ENCODE data around the gene SRSF10.
A peak's percentile ranks its signal among the peaks of the same experiment; 100 is the strongest.
"Not testable (repeated sequence)": the region's sequence is repeated elsewhere in the genome, so short reads cannot be mapped to it uniquely, and the experiment has no call there.

The SRSF10 gene

DNA sequence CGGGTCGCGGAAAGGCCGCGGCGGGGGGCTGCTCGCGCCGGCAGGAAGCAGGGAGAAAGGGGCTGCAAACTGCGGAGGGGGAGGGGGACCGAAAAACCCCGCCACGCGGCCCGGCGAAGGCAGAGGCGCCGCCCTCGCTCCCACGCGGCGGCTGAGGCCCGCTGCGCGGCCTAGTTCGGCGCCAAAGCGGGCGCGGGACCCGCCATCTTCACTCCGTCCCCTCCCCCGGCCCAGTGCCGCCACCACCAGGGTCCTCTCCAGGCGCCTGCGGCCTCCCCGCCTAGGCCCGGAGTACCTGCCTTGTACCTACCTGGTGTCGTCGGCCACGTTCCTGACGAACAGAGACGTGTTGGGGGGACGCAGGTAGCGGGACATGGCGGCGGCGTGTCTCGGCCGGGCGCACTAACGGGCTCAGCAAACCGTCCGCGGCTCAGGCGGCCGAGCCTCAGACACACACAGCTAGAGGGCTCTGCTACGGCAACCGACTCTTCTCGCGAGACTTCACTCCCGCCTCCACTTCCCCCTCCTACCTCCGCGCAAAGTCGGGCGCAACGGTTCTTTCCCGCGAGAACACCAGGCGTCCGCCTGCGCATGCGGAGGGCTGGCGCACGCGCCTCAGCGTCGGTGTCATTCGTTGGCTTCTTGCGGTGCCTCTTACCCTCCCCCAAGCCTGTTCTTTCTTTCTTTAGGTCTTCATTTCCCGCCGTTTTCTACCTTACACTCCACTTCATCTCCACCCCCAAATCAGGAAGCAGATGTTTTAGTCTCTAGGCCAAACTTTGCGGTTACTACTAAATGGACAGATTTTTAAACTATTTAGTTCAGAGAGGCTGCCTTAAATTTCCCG is at the start of gene SRSF10:
SRSF10 (minus strand) TSS at position 447 of the 847 bp plus-strand sequence; CDS start at position 375, 72 bp downstream.
- peak; percentile 93 to 96 for DNase-seq (ENCODE audit: low read depth in 1 of 2, low spot score in 1 of 2)

DNA sequence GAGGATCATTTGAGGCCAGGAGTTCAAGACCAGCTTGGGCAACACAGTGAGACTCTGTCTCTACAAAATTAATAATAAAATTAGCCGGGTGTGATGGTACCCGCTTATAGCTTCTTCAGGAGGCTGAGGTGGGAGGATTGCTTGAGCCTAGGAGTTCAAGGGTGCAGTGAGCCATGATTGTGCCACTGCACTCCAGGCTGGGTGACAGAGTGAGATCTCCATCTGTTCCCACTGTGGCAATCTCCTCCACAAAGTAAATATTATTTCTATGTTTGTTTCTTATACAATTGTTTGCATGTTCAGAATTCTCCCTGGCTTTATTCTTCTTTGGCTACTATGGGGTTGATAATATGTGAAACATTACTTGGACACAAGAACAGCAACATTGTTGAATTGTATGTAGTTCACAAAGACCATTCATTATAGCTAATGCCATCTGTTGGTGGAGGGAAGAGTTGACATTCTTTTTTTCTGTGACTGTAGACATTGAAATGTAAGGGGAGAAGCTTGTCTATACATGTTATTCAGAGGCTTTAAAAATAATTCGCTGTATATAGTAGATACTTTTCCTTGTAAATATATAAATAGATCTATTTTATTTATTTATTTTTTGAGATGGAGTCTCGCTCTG is 47.8 kb upstream of the SRSF10 start:
- no peak for DNase-seq (ENCODE audit: low read depth in 1 of 2, low spot score in 1 of 2)

DNA sequence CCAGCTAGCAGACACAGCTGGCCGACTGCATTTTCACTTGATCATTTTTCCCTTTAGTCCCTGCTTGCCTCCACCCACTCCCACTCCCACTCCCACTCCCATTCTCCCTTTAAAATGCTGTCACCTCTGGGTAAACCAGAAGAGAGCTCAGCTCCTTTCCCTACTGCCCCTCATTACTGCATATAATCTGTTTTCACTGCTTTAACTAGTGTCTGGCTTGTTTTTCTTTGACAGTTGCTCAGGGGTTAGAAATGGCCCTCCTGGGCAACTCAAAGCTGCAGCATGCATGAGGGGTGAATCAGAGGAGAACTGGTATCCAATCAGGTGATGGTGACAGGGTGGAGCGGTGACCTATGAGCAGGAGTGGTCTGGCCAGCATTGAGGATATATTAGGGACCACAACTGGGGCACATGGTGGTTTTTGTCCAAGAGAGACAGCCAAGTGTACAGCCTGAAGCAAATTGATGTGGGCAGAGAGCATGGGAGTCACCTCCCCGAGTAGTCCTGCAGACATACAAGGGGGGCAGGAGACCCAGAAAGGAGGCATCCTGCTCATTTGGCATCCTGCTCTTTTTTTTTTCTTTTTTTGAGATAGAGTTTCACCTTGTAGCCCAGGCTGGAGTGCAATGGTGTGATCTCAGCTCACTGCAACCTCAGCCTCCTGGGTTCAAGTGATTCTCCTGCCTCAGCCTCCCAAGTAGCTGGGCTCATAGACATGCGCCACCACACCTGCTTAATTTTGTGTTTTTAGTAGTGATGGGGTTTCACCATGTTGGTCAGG is 42.6 kb upstream of the SRSF10 start:
- DNase-seq (ENCODE audit: low read depth in 1 of 2, low spot score in 1 of 2), result no peak

DNA sequence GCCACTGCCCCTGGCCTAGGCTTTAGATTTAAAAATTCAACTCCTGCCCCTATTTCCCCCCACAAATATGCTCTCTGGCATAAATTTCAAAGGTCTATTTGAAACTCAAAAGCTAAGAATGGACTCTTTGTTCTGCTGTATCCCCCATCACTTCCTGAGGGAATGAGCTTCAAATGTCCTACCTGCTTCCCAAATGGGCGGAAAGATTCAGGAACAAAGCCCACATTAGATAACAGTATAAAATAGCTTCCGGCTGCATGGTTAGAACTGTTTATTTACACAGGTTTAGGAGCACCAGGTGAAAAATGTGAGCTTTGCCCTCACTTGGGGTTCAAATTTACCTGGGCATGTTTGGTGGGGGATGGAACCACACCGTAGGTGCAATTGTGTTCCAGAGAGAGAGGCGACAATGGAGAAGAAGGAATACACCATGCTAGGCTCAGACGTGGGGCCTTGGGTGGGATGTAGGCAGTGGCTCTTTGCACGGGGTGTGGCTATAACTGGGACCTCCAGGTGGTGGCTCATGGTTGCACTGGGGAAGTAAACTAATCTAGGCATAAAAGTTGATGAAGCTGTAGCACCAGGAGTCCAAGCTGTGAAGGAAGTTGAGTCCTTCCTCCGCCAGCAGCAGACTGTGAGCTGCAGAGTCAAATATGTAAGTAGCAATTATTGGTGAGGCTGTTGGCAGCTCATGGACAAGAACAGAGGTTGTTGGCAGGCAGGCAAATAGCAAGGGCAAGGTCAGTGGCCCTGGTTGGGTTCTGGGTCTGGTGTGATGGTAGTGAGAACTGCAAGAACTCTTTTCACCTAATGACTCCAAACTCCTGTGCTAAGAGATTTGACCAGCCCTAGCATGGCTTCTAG is 41.5 kb upstream of the SRSF10 start:
- DNase-seq (ENCODE audit: low read depth in 1 of 2, low spot score in 1 of 2), result no peak

DNA sequence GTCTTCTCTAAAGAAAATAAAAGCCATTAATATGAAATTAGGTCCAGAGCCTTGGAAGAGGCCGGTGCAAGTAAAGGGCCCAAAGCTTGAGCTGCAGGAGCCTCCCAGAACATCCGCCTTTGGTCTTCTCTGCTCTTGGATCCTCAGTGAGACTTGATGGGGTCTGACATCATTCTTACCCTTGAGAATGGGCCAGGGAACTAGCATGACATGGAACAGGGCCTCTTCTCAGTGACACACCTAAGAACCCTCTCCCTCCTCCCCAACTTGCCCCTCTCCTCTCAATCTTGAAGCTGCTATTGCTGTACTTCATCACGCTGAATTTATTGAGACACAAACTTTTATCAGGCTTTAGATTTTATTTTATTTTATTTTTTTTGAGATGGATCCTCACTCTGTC is 40.3 kb upstream of the SRSF10 start:
- DNase-seq (ENCODE audit: low read depth in 1 of 2, low spot score in 1 of 2), result no peak

DNA sequence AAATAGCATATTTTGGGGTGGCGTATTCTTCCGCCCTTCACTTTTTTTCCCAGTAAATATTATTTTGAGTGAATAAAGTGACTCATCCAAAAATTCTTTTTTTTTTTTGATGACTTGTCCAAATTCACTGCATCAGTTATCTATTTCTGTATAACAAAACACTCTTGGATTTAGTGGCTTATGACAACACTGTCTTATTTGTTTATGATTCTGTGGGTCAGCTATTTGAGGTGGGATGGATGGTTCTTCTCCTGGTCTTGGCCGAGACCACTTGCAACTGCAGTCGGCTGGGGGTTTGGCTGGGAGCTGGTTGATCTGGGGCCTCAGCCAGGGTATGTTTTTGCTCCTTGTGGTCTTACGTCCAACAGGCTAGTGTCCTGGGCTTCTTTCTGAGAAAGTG is 39.9 kb upstream of the SRSF10 start:
- no peak for DNase-seq (ENCODE audit: low read depth in 1 of 2, low spot score in 1 of 2)

DNA sequence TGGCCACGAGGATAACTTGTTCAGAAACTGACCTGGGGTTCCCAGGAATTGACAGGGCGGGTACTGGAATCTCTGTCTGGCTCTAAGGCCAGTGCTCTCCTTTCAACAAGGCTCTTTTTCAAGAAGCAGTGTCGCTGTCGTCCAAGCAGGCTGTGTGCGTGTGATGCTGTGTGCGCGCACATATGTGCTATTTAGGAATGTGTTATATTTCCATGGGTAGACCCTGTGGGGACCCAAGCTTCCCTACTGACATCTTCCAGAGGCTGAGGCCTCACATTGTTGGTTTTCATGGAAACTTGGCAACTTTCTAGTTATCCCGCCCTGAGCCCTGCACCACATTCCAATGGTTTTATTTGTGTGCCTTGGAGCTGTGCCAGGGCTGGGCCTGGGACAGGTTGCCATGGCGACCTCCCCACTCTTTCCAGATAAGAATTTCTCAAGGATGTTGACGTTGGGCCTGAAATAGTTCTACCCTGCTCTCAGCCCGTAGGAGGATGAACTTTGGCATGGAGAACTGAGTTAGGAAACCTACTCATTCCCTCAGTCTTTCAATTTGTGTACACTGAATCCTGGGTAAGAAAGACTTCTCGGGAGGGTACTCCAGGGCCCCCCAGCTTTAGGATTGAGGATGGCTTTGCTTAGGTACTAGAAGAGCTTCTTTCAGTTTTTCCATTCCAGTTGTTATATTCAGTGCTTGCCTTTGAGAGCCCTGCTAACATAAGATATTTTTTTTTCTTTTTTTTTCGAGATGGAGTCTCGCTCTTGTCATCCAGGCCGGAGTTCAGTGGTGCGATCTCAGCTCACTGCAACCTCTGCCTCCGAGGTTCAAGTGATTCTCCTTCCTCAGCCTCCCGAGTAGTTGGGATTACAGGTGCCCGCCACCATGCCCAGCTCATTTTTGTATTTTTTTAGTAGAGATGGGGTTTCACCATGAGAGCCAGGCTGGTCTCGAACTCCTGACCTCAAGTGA is 38.8 kb upstream of the SRSF10 start:
- no peak for DNase-seq (ENCODE audit: low read depth in 1 of 2, low spot score in 1 of 2)

DNA sequence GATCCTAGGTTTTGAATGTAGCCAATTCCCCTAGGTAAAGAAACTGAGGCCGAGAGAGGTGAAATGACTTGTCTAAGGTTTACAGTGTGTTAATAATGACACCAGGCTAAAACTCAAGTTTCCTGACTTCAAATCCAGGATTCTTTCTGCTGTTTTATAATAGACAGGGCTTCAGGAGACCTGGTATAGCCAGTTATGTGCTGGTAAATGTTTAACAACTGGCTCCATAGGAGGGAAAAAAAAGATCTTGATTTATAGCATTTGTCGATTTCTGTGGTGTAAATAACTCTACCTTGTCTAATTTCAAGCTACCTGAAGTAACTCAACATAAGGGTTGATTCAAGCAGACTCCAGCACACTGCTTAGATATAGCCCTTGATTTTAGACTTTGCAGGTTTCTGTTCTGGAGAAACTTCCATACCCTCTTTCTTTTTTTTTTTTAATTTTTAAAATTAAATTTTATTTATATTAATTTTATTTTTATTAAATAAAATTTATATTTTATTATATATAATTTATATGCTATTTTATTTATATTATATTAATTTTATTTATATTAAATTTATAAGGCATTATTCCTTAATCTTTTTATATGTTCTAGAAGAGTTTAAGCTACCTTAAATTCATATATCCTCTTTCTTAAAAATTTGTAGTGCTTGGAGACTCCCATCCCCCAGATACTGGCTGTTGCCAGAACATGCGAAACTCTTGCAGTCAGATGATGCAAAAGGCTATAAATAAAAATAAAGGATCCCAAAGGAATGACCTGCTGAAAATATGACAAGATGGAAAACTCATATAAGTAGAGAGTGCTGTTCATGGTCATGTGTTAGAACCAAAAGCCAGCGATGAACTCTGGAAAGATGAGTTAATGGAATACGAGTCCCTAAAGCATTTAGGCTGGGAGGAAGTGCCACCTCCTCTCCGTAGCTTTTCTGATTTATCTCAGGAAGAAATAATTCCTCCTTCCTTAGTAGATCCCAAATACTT is 35.4 kb upstream of the SRSF10 start:
- no peak for DNase-seq (ENCODE audit: low read depth in 1 of 2, low spot score in 1 of 2)

DNA sequence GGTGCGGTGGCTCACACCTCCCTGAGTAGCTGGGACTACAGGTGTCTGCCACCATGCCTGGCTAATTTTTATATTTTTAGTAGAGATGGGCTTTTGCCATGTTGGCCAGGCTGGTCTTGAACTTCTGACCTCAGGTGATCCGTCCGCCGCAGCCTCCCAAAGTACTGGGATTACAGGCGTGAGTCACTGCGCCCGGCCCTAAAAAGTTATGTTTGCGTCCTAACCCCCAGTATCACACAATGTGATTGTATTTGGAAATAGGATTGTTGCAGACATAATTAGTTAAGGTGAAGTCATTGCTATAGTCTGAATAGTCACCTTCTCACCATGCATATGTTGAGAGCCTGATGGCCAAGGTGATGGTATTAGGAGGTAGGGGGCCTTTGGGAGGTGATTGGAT is 32.8 kb upstream of the SRSF10 start:
- not testable (repeated sequence) for DNase-seq (ENCODE audit: low read depth in 1 of 2, low spot score in 1 of 2)

DNA sequence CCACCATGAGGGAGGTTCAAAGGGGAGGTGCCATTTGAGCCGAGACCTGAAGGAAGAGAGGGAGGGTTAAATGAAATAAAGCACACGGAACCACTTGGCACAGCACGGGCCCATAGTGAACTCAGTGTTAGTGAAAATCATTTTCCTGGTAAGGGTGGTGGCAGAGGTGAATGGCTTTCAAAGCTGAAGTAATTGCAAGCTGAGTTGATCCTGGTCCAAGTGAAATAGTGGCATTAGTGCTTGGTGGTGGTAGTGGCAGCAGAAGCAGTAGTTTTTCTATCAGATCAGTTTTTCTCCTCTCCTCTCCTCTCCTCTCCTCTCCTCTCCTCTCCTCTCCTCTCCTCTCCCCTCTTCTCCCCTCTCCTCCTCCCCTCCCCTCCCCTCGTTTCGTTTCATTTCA is 30.5 kb upstream of the SRSF10 start:
- DNase-seq (ENCODE audit: low read depth in 1 of 2, low spot score in 1 of 2), result no peak

DNA sequence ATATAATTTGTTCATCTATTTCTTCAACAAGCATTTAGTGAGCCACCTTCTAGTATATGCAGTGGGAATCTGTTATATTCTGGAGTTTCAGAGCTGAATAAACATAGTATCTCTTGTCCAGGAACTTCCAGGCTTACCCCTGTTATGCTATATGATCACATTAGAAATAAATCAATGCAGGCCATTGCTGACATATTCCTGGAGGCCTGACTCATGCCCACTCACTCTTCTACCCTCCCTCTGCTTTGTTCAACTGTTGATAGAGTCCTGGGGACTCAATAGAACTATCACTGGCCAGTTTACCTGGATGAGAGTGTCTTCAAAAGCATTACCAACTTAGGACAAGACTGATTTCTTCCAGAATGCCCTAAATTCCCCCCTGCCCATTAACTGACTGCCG is 29.3 kb upstream of the SRSF10 start:
- no peak for DNase-seq (ENCODE audit: low read depth in 1 of 2, low spot score in 1 of 2)

DNA sequence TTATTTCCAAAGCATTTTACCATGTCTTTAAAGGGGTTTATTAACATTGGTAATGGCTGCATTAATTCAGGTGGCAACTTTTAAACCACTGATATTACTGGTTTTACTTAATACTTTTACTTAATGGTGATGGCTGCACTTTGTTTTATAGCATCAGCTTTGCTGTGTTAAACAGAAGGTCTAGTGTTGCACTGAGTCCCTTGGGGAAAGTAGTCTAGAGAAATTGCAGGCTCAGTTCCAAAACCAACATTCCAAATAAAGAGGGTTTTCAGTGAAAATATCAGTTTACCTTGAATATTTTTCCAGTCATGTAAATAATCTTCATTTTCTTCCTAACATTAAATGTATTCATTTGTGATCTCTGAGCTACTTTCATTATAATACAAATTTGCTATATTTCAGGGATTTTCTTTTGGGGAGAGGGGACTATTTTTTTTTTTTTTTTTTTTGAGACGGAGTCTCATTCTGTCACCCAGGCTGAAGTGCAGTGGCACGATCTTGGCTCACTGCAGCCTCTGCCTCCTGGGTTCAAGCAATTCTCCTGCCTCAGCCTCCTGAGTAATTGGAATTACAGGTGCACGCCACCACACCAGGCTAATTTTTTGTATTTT is 28.6 kb upstream of the SRSF10 start:
- DNase-seq (ENCODE audit: low read depth in 1 of 2, low spot score in 1 of 2), result not testable (repeated sequence)

DNA sequence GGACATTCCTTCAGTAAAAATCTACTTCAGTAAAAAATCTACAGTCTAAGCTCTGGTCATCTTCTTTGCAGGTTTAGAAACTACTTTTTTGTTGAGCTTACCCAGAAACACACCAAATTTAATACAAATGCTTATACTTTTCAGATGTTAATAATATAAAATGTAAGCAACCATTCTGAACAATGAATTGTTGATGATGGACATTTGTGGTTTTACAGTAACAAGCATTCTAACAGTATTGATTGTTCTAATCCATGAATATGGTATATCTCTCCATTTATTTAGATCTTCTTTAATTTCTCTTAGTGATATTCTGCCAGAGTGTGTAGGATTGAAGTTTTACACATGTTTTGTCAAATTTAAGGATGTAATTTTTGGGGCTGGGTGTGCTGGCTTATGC is 27.0 kb upstream of the SRSF10 start:
- DNase-seq (ENCODE audit: low read depth in 1 of 2, low spot score in 1 of 2), result no peak

DNA sequence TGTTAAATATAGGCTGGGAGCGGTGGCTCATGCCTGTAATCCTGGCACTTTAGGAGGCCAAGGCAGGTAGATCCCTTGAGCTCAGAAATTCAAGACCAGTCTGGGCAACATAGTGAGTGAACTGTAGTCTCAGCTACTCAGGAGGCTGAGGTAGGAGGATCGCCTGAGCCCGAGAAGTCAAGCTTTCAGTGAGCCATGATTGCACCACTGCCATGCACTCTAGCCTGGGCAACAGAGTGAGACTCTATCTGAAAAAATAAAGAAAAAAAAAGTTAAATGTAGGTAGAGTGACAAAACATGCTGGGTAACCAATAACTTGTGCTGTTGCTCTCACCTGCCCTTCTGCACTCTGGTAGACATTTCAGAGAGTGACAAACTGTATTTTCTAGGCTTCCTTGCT is 25.0 kb upstream of the SRSF10 start:
- no peak for DNase-seq (ENCODE audit: low read depth in 1 of 2, low spot score in 1 of 2)

DNA sequence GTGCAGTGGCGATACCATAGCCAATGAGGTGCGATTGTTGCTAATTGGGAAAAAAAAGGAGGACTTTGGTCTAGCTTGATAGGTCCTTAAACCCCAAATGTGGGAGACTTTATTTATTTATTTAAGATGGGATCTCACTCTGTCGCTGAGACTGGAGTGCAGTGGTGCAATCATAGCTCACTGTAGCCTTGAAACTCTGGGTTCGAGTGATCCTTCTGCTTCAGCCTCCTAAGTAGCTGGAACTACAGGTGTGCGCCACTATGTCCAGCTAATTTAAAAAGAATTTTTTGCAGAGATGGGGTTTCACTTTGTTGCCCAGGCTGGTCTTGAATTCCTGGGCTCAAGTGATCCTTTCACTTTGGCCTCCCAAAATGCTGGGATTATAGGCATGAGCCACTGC is 24.0 kb upstream of the SRSF10 start:
- no peak for DNase-seq (ENCODE audit: low read depth in 1 of 2, low spot score in 1 of 2)

DNA sequence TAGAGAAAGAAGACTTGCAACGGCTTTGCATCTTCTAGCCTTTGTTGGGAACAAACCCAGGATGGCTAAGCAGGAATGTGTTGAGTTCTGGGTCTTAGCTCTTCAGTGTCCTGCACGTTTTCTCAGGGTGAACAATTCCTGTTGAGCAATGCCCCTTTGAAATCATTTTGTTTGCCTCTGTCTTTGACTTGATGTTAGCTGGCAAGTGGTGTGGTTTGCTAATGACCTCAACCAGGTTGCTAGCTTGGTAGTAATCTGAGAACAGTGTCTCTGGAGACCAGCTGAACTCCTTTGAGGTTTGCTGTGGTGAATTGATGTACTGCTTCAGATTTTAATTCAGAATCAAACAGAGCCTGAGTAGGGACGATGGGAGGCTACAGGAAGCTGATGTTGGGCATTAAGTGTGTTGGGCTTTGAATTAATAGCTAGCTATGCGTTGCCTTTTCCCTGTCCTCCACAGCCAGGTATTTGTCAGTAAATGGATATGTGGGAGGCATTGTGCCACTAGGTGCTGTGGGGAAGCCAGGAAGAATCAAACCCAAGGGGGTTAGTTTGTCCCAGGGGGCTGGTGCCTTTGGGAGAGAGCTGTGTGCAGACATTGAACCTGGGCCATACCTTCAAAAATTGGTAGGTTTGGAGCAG is 23.3 kb upstream of the SRSF10 start:
- no peak for DNase-seq (ENCODE audit: low read depth in 1 of 2, low spot score in 1 of 2)

DNA sequence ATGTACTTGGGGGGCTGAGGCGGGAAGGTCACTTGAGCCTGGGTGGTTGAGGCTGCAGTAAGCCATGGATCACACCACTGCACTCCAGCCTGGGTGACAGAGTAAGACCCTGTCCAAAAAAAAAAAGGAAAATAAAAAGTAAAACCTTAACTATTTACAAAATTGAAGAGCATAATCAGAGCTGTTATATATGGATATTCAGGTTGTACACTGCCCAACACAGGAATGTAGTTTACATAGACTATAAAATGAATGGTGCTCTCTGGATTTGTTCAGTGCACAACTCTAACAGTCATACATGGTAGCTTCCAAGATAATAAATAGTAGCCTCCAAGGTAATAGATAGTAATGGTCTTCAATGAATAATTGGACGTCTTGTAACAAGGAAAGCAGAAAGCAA is 22.6 kb upstream of the SRSF10 start:
- no peak for DNase-seq (ENCODE audit: low read depth in 1 of 2, low spot score in 1 of 2)
